Body of pancreas (tissue), 4 donors: ENCODE results near the gene BRPF3.

Source experiments
- POLR2A ChIP-seq, 3 donors: fragments of 450-650 bp; IDR thresholded peaks; one replicate each; pipeline ENCODE4 v1.6.1; 2016; ENCODE audit warnings: antibody characterized with exemption in 3 of 3, mild to moderate bottlenecking in 2 of 3
- TF ChIP-seq, protein P1 (sequence below), 7 experiments: fragments of 450-650 bp in 4 of 7; fragments of 200-600 bp in 3 of 7; sonication (generic) in 3 of 7; IDR thresholded peaks; one replicate each; pipeline ENCODE4 v1.5.1; 2016 to 2019; ENCODE audit warnings: antibody characterized with exemption in 7 of 7

DNA sequence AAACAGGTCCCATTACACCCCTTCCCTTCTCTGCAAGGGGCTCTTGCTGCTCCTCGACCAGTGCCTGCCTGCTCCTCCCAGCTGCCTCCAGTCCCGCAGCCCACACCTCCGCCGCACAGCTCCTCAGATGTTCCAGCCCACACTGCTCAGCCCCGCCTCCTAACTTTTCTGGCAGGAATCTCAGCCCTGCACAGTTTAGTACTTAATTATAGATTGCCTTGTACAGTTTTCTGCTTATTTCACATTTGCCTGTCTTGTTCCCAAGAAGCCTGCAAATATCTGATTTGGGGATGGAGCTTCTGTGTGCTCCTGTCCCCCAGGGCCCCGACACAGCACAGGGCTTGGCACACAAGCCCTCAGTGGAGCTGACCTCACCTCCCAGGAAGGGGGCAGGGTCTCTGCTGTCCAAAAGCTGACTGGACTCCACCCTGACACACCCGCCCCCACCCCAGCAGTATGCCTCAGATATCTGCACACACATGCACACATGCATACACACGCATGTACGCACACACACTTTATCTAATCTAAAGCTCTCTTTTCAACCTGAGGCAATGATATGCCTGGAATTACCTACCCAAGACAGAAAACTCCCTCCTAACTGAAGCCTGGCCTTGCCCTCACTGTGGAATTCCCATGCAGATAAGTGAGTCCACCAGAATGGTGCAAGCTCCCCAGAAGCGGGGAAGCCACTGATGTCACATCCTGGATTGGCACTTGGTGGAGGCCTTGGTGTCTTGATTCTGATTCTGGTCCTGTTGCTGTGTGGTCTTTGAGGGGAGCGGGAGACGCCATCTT lies 72.1 kb downstream of the BRPF3 start:
- TF ChIP-seq, protein P1, sequence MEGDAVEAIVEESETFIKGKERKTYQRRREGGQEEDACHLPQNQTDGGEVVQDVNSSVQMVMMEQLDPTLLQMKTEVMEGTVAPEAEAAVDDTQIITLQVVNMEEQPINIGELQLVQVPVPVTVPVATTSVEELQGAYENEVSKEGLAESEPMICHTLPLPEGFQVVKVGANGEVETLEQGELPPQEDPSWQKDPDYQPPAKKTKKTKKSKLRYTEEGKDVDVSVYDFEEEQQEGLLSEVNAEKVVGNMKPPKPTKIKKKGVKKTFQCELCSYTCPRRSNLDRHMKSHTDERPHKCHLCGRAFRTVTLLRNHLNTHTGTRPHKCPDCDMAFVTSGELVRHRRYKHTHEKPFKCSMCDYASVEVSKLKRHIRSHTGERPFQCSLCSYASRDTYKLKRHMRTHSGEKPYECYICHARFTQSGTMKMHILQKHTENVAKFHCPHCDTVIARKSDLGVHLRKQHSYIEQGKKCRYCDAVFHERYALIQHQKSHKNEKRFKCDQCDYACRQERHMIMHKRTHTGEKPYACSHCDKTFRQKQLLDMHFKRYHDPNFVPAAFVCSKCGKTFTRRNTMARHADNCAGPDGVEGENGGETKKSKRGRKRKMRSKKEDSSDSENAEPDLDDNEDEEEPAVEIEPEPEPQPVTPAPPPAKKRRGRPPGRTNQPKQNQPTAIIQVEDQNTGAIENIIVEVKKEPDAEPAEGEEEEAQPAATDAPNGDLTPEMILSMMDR (IDR thresholded peaks at IDR 0.05) = no peak
- TF ChIP-seq POLR2A (IDR thresholded peaks at IDR 0.05) = no peak
